NCI-H524 (cell line): ENCODE results near the gene XPO4.
"Not testable (repeated sequence)": the region's sequence is repeated elsewhere in the genome, so short reads cannot be mapped to it uniquely, and the experiment has no call there.

ENCODE experiments used
- DNase-seq, 2 experiments: peaks; one replicate each; lab custom pipeline; 2025; lab: John Stamatoyannopoulos, UW

Gene XPO4

GRCh38 chr13:20902438-20903163, at the start of gene XPO4:
XPO4 (minus strand) TSS chr13:20902746; CDS start chr13:20902738, 8 bp downstream.
- DNase-seq, result peak; percentile 56 to 85

GRCh38 chr13:20948001-20948400, 45.5 kb upstream of the XPO4 start:
- not testable (repeated sequence) for DNase-seq

- DNase-seq, result peak; percentile 22 to 37
Measured at GRCh38 chr13:20945952-20946383, 43.4 kb upstream of the XPO4 start.

- no peak for DNase-seq
Measured at GRCh38 chr13:20942938-20943559, 40.5 kb upstream of the XPO4 start.

- not testable (repeated sequence) for DNase-seq
Measured at GRCh38 chr13:20940511-20940910, 38.0 kb upstream of the XPO4 start.

- no peak for DNase-seq
Measured at GRCh38 chr13:20940083-20940482, 37.5 kb upstream of the XPO4 start.

GRCh38 chr13:20939662-20940061, 37.1 kb upstream of the XPO4 start:
- no peak for DNase-seq

GRCh38 chr13:20938302-20938701, 35.8 kb upstream of the XPO4 start:
- no peak for DNase-seq

- DNase-seq, result no peak
Measured at GRCh38 chr13:20927596-20928257, 25.2 kb upstream of the XPO4 start.

GRCh38 chr13:20925395-20925790, 22.8 kb upstream of the XPO4 start:
- not testable (repeated sequence) for DNase-seq

GRCh38 chr13:20924758-20925394, 22.3 kb upstream of the XPO4 start:
- peak; percentile 93 to 95 for DNase-seq

- DNase-seq, result no peak
Measured at GRCh38 chr13:20923272-20923671, 20.7 kb upstream of the XPO4 start.

- no peak for DNase-seq
Measured at GRCh38 chr13:20921572-20921971, 19.0 kb upstream of the XPO4 start.

- not testable (repeated sequence) for DNase-seq
Measured at GRCh38 chr13:20915676-20916075, 13.1 kb upstream of the XPO4 start.

- no peak for DNase-seq
Measured at GRCh38 chr13:20911037-20911436, 8.5 kb upstream of the XPO4 start.

- no peak for DNase-seq
Measured at GRCh38 chr13:20908714-20909497, 6.4 kb upstream of the XPO4 start.

GRCh38 chr13:20904908-20905307, 2.4 kb upstream of the XPO4 start:
- DNase-seq, result no peak

GRCh38 chr13:20903164-20903475, 574 bp upstream of the XPO4 start:
- DNase-seq, result no peak

GRCh38 chr13:20901668-20902437, 693 bp downstream of the XPO4 start:
- peak; percentile 53 to 78 for DNase-seq

- DNase-seq, result no peak
Measured at GRCh38 chr13:20894245-20894644, 8.3 kb downstream of the XPO4 start.

GRCh38 chr13:20891768-20892167, 10.8 kb downstream of the XPO4 start:
- DNase-seq, result no peak
